ENCODE data around the gene UBE4B. TPM values are rescaled to one million over a fixed set of nuclear protein-coding genes. Genes with fewer than 3 reads are reported as not detected.
"Not testable (repeated sequence)": the region's sequence is repeated elsewhere in the genome, so short reads cannot be mapped to it uniquely, and the experiment has no call there.

UBE4B gene
- polyA plus RNA-seq, 2 of the 4 experiments (the other 2 are of a cell fraction), result 13.5 to 15.1 TPM

- H3K4me1 ChIP-seq, result peaks cover 4% of the 10 kb centered on the region; the same call in 2 of the 3 replicates
- ATAC-seq, result no peak
- no peak overlapping the region for H3K4me3 ChIP-seq
- ChIA-PET POLR2A (no interaction called here), CTCF (no interaction called here)
- no peak for TF ChIP-seq PHF8 (IDR thresholded peaks at IDR 0.05; ENCODE audit: borderline replicate concordance, low read depth)
- TF ChIP-seq MAFK (IDR thresholded peaks at IDR 0.05; ENCODE audit: partially characterized antibody), result peak; percentile 30
- no peak for FAIRE-seq
- no peak overlapping the region for H3K4me2 ChIP-seq
- DNase-seq (ENCODE audit: low read depth in 1 of 2, low spot score in 1 of 2), result no peak
- H3K27ac ChIP-seq, result no peak overlapping the region
- no peaks in the 10 kb centered on the region for H3K9me3 ChIP-seq
Measured at GRCh38 chr1:10027027-10027426, 5.7 kb upstream of the UBE4B start.

DNA sequence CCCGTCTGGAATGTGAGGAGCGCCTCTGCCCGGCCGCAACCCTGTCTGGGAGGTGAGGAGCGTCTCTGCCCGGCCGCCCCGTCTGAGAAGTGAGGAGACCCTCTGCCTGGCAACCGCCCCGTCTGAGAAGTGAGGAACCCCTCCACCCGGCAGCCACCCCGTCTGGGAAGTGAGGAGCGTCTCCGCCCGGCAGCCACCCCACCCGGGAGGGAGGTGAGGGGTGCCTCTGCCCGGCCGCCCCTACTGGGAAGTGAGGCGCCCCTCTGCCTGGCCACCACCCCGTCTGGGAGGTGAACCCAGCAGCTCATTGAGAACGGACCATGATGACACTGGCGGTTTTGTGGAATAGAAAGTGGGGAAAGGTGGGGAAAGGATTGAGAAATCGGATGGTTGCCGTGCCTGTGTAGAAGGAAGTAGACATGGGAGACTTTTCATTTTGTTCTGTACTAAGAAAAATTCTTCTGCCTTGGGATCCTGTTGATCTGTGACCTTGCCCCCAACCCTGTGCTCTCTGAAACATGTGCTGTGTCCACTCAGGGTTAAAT is 3.7 kb upstream of the UBE4B start:
- CTCF ChIA-PET; DNase-seq (ENCODE audit: low read depth in 1 of 2, low spot score in 1 of 2); H3K4me1 ChIP-seq; POLR2A ChIA-PET; H3K4me3 ChIP-seq; H3K4me2 ChIP-seq; H3K27ac ChIP-seq; FAIRE-seq; ATAC-seq; H3K9me3 ChIP-seq: not testable (repeated sequence)
- WGBS (ENCODE audit: missing lambda C conversion rate), result 86% methylated on average over 6 of the region's 24 CpGs

DNA sequence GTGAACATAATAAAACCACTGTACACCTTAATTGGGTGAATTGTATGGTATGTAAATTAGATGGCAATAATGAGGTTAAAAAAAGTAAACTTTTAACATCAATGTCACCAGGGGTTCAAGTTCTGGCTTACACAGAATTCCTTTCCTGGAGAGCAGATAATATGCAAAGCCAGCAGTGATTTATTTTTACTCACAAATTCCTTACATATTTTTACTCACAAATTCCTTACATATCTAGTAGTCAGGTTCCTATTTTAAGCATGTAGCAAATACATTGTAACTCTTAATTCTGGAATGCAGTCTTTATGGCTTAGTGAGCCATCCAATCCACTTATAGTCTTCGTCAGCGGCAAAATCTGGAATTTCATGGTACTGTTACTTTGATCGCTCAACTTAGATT is 1.3 kb upstream of the UBE4B start:
- ChIA-PET POLR2A (no interaction called here), CTCF (interaction anchor here (2.5 kb wide), 1 partner anchor 82 kb away, joined by 6 read pairs; no protein-coding TSS in a partner anchor)
- ATAC-seq, result no peak
- 55% methylated on average over 3 of the region's 3 CpGs for WGBS (ENCODE audit: missing lambda C conversion rate)
- Histone ChIP-seq H3K27ac (peak overlapping the region in 1 of 2 experiments; percentile 91; a peak in 2 of 6 replicates), H3K4me2 (peak overlapping the region; percentile 91), H3K4me3 (peak overlapping the region; percentile 39; the same call in 2 of the 3 replicates), H3K4me1 (peaks cover 10% of the 10 kb centered on the region; the same call in 2 of the 3 replicates), H3K9me3 (no peaks in the 10 kb centered on the region)
- TF ChIP-seq HOXA7 (CRISPR knock-in tag; IDR thresholded peaks at IDR 0.05), result no peak
- TF ChIP-seq MAZ (IDR thresholded peaks at IDR 0.05; ENCODE audit: borderline replicate concordance, low read depth, low read length), result no peak
- TF ChIP-seq RAD21 (conservative IDR thresholded peaks at IDR 0.05 in 1 of 2, IDR thresholded peaks at IDR 0.05 in 1 of 2), result no peak
- no peak for TF ChIP-seq HDAC2 (IDR thresholded peaks at IDR 0.05)
- no peak for TF ChIP-seq JUNB (IDR thresholded peaks at IDR 0.05)
- TF ChIP-seq HOXB5 (CRISPR knock-in tag; IDR thresholded peaks at IDR 0.05), result no peak
- no peak for TF ChIP-seq RFX5 (IDR thresholded peaks at IDR 0.05)
- TF ChIP-seq, protein P1, sequence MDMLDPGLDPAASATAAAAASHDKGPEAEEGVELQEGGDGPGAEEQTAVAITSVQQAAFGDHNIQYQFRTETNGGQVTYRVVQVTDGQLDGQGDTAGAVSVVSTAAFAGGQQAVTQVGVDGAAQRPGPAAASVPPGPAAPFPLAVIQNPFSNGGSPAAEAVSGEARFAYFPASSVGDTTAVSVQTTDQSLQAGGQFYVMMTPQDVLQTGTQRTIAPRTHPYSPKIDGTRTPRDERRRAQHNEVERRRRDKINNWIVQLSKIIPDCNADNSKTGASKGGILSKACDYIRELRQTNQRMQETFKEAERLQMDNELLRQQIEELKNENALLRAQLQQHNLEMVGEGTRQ (IDR thresholded peaks at IDR 0.05), result no peak
- no peak for FAIRE-seq
- peak in 1 of 2 experiments; percentile 5 for DNase-seq (ENCODE audit: low read depth in 1 of 2, low spot score in 1 of 2)

GRCh38 chr1:10033359-10033845 is 644 bp downstream of the UBE4B start:
- no peak for FAIRE-seq
- peak overlapping the region; percentile 77 for H3K4me3 ChIP-seq

More at GRCh38 chr1:10033359-10033845, 644 bp downstream of the UBE4B start:
- ATAC-seq (peak; percentile 68 to 70), DNase-seq (ENCODE audit: low read depth in 1 of 2, low spot score in 1 of 2) (peak; percentile 18 to 52)
- 2% methylated on average over 19 of the region's 19 CpGs for WGBS (ENCODE audit: missing lambda C conversion rate)
- no peaks in the 10 kb centered on the region for H3K9me3 ChIP-seq
- H3K4me2 ChIP-seq, result peak overlapping the region; percentile 83
- peaks cover 10% of the 10 kb centered on the region; the same call in 2 of the 3 replicates for H3K4me1 ChIP-seq
- H3K27ac ChIP-seq, result peak overlapping the region; percentile 86 to 95
- ChIA-PET POLR2A (interaction anchor here (1.0 kb wide), 1 partner anchor 90 kb away, joined by 5 read pairs; the partner anchor contains the start of genes LZIC and NMNAT1), CTCF (interaction anchor here (1.4 kb wide), 1 partner anchor 122 kb away, joined by 3 read pairs; no protein-coding TSS in a partner anchor)
- no peak for TF ChIP-seq KDM1A (IDR thresholded peaks at IDR 0.05; ENCODE audit: low read depth)
- TF ChIP-seq HDAC2 (IDR thresholded peaks at IDR 0.05), result no peak
- no peak for TF ChIP-seq SREBF2 (IDR thresholded peaks at IDR 0.05)
- no peak for TF ChIP-seq BCL3 (IDR thresholded peaks at IDR 0.05)
- TF ChIP-seq FOSB (CRISPR knock-in tag; IDR thresholded peaks at IDR 0.05), result no peak
- TF ChIP-seq NPAS2 (CRISPR knock-in tag; IDR thresholded peaks at IDR 0.05; ENCODE audit: borderline replicate concordance), result no peak
- TF ChIP-seq PBX3 (IDR thresholded peaks at IDR 0.05), result no peak
- TF ChIP-seq, protein P2, sequence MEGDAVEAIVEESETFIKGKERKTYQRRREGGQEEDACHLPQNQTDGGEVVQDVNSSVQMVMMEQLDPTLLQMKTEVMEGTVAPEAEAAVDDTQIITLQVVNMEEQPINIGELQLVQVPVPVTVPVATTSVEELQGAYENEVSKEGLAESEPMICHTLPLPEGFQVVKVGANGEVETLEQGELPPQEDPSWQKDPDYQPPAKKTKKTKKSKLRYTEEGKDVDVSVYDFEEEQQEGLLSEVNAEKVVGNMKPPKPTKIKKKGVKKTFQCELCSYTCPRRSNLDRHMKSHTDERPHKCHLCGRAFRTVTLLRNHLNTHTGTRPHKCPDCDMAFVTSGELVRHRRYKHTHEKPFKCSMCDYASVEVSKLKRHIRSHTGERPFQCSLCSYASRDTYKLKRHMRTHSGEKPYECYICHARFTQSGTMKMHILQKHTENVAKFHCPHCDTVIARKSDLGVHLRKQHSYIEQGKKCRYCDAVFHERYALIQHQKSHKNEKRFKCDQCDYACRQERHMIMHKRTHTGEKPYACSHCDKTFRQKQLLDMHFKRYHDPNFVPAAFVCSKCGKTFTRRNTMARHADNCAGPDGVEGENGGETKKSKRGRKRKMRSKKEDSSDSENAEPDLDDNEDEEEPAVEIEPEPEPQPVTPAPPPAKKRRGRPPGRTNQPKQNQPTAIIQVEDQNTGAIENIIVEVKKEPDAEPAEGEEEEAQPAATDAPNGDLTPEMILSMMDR (IDR thresholded peaks at IDR 0.05), result no peak
- TF ChIP-seq ESRRA (IDR thresholded peaks at IDR 0.05; ENCODE audit: borderline replicate concordance, low read length), result no peak
- no peak for TF ChIP-seq HOXB13 (CRISPR knock-in tag; IDR thresholded peaks at IDR 0.05; ENCODE audit: low read depth)
- no peak for TF ChIP-seq ZC3H11A (IDR thresholded peaks at IDR 0.05)
- TF ChIP-seq HOXA7 (CRISPR knock-in tag; IDR thresholded peaks at IDR 0.05), result no peak
- no peak for TF ChIP-seq ZSCAN20 (CRISPR knock-in tag; IDR thresholded peaks at IDR 0.05)
- TF ChIP-seq GATA3 (IDR thresholded peaks at IDR 0.05; ENCODE audit: borderline replicate concordance), result no peak
- TF ChIP-seq RAD21 (conservative IDR thresholded peaks at IDR 0.05 in 1 of 2, IDR thresholded peaks at IDR 0.05 in 1 of 2), result no peak
- TF ChIP-seq SMC3 (IDR thresholded peaks at IDR 0.05), result no peak
- no peak for TF ChIP-seq JUN (IDR thresholded peaks at IDR 0.05)
- no peak for TF ChIP-seq ATOH8 (CRISPR knock-in tag; IDR thresholded peaks at IDR 0.05; ENCODE audit: low read depth)
